ENCODE measurements around the gene PLEKHG4B. TPM values are rescaled to one million over a fixed set of nuclear protein-coding genes. Genes with fewer than 3 reads are reported as not detected.

The PLEKHG4B gene
- total and polyA plus RNA-seq, 2 of the 8 experiments (the other 6 are each of a cell fraction or from before 2014, with no cell fraction given): 31.1 to 43.6 TPM

DNA sequence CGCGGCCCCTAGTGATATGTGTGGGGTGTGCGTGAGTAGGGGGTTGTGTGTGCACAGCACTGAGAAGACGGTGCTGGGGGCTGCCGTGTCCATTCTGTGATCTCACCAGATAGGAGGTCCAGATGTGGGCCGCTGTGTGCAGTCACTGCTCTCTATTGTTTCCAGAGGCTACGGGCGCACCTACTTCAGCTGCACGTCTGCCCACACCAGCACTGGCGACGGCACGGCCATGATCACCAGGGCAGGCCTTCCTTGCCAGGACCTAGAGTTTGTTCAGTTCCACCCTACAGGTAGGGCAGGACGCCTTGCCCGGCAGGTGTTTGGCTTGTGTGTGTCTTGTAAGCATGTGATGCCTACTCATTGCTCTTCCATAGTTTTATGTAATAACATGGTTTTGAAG lies 138.7 kb downstream of the PLEKHG4B start (continued):
- no peak for TF ChIP-seq SAP30 (IDR thresholded peaks at IDR 0.05; ENCODE audit: insufficient read depth, insufficient replicate concordance, low read length)
